Cardiac muscle cell (in vitro differentiated cells and primary cell): Measurements from ENCODE around the gene GRID1. TPM values are rescaled to one million over a fixed set of nuclear protein-coding genes. Genes with fewer than 3 reads are reported as not detected.
A peak's percentile ranks its signal among the peaks of the same experiment; 100 is the strongest.
"Not testable (repeated sequence)": the region's sequence is repeated elsewhere in the genome, so short reads cannot be mapped to it uniquely, and the experiment has no call there.

Source experiments
- DNase-seq, 2 donors: peaks; one replicate each; pipeline versions ENCODE4 v3.0.0 to v3.0.0-alpha.2; 2010 to 2017; ENCODE audit warnings: low read depth in 1 of 2, low spot score in 1 of 2
- H3K27ac ChIP-seq: fragments of 200-600 bp; sonication (generic); 2 replicates; pipeline ENCODE4 v1.5.1; 2016
- H3K27me3 ChIP-seq: fragments of 200-600 bp; sonication (generic); 2 replicates; pipeline ENCODE4 v1.6.0; 2016; ENCODE audit warnings: control low read depth
- H3K36me3 ChIP-seq: fragments of 200-600 bp; sonication (generic); 2 replicates; pipeline ENCODE4 v1.5.1; 2016; ENCODE audit warnings: control low read depth
- H3K4me1 ChIP-seq: fragments of 200-600 bp; sonication (generic); 2 replicates; pipeline ENCODE4 v1.8.1; 2017; ENCODE audit warnings: low read depth, mild to moderate bottlenecking, mixed run types
- H3K4me3 ChIP-seq: fragments of 200-600 bp; sonication (generic); 2 replicates; pipeline ENCODE4 v1.5.1; 2016; ENCODE audit warnings: mild to moderate bottlenecking
- H3K9me3 ChIP-seq: fragments of 200-600 bp; sonication (generic); 2 replicates; pipeline ENCODE4 v1.5.1; 2017; ENCODE audit warnings: low read depth, mild to moderate bottlenecking, control low read depth
- polyA plus RNA-seq: library from polyadenylated mRNA; unstranded; fragments of >200 nt; fragmentation: Nextera tagmentation; extraction: Ambion mirVana; gene quantifications from 2 replicates; pipeline ENCODE4 v1.2.1, GENCODE V29; 2016
- total RNA-seq: library from RNA; depleted of rRNA; stranded (reverse); fragments of >200 nt; gene quantifications from 2 replicates; pipeline ENCODE4 v1.2.3, GENCODE V29; 2016
- TF ChIP-seq, protein P1 (sequence below): IDR thresholded peaks from 2 replicates; pipeline ENCODE4 v1.5.1; 2012; ENCODE audit warnings: low read depth, mild to moderate bottlenecking, low read length

GRID1 gene
- total and polyA plus RNA-seq, 2 experiments from 2014 or later, result 1.5 to 1.6 TPM

DNA sequence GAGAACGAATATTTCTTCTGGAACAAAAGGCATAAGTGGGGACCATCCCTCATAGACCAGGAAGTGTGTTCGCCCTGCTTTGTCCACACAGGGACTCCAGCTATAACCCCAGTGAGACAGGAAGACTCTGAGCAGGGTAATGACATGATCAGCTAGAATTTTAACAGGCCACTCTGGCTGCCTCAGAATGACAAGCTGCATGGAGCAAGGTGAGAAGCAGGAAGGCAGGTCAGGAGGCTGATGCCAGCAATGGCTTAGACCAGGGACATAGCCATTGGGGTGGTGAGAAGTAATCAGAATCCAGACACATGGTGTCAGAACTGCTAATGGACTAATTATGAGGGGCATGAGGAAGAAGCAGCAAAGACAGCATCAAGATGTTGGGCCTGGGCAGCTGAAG, 264.6 kb downstream of the GRID1 start:
- Histone ChIP-seq H3K9me3 (no peaks in the 10 kb centered on the region), H3K4me1 (no peaks in the 10 kb centered on the region), H3K27me3 (no peaks in the 10 kb centered on the region), H3K27ac (no peak overlapping the region), H3K4me3 (no peak overlapping the region), H3K36me3 (no peaks in the 10 kb centered on the region)
- TF ChIP-seq, protein P1, sequence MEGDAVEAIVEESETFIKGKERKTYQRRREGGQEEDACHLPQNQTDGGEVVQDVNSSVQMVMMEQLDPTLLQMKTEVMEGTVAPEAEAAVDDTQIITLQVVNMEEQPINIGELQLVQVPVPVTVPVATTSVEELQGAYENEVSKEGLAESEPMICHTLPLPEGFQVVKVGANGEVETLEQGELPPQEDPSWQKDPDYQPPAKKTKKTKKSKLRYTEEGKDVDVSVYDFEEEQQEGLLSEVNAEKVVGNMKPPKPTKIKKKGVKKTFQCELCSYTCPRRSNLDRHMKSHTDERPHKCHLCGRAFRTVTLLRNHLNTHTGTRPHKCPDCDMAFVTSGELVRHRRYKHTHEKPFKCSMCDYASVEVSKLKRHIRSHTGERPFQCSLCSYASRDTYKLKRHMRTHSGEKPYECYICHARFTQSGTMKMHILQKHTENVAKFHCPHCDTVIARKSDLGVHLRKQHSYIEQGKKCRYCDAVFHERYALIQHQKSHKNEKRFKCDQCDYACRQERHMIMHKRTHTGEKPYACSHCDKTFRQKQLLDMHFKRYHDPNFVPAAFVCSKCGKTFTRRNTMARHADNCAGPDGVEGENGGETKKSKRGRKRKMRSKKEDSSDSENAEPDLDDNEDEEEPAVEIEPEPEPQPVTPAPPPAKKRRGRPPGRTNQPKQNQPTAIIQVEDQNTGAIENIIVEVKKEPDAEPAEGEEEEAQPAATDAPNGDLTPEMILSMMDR, result no peak
- no peak for DNase-seq

DNA sequence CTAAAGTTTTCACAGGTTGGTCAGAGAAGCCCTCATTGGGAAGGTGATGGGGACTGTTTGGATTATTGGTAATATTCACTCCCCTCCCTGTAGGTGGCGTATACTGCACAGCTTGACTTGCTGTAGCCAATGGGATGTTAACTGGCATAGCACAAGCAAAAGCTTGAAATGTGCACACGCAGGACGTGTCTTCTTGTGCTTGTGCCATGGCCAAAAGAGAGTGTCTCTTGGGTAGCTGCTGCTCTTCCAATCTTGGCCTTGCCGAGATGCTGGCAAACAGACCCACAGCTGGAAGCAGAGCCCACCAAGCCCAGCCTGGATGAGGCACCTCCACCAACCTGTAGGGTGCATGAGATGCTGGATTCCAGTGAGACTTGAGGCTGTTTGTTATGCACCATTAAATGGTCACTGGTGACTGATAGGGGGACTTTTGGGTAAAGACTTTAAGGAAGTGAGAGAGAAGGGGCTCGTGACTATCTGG, 266.0 kb downstream of the GRID1 start:
- Histone ChIP-seq H3K27me3 (no peaks in the 10 kb centered on the region), H3K4me3 (no peak overlapping the region), H3K9me3 (no peaks in the 10 kb centered on the region), H3K27ac (no peak overlapping the region), H3K4me1 (no peaks in the 10 kb centered on the region), H3K36me3 (no peaks in the 10 kb centered on the region)
- TF ChIP-seq, protein P1, result peak; percentile 45
- DNase-seq, result peak; percentile 18 to 42

DNA sequence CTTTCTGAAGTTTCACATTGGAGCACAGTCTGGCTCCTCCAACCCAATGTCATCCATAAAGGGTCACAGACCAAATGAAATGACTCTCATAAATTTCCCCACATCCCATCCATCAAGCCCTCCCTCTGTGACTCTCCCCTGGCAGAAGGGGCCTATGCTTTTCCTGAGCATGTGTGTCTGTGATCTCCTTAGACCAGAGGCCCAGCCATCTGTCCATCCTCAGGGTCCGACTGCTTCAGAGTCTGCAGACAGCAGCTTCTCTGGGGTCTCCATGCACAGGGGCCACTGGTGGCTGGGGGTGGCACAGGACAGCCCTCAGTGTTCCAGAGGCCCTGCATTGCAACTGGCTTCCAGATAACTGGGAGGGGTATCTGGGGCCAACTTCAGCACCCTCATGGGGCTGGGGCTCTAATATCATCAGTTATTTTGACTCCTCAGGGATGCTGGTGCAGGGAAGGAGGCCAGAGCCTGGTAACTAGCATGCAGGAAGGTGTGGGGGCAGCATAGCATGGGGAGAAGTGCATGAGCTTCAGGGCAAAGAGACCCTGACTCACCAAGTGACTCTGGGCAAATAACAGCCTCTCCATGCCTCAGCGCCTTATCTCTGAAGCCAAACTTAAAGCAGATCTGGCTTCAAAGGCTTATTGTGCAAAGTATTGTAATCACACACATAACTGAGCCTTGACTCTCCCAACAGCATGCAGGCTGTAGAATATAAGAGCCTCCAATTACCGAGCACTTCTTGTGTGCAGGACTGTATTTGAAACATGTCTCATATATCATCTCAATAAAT, 266.9 kb downstream of the GRID1 start:
- Histone ChIP-seq H3K4me3 (no peak overlapping the region), H3K4me1 (no peaks in the 10 kb centered on the region), H3K27me3 (no peaks in the 10 kb centered on the region), H3K9me3 (no peaks in the 10 kb centered on the region), H3K36me3 (no peaks in the 10 kb centered on the region), H3K27ac (no peak overlapping the region)
- no peak for DNase-seq
- TF ChIP-seq, protein P1, result no peak

DNA sequence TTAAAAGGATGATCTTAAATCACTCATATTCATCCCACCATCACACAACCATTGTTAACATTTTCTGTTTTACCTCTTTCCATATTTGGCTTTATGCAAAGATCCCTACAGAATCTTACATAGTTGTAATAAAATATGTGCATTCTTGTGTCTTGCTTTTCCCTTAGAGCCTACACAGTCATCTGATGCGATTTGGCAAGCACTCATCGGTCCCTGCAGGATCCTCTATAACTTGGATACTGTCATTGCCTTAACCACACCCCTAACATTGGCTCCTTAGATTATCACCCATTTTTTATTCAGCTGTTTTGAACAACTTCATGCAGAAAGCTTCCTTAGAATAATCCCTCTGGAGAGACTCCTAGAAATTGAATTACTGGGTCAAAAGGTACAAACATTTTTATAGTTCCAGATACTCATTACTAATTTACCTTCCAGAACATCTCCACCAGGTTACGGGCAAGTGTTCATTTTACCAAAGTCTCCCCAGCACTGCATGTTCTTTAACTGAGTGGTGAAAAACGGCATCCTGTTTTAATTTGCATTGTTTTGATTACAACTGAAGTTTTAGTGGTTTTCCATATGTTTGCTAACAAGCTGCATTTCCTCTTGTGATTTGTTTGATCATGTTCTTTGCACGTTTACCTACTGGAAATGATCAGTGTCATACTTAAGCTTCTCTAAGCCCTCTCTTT, 268.3 kb downstream of the GRID1 start:
- H3K27me3 ChIP-seq, result no peaks in the 10 kb centered on the region
- H3K9me3 ChIP-seq, result no peaks in the 10 kb centered on the region
- H3K4me1 ChIP-seq, result no peaks in the 10 kb centered on the region
- H3K27ac ChIP-seq, result no peak overlapping the region
- no peak for DNase-seq
- no peak overlapping the region for H3K4me3 ChIP-seq
- TF ChIP-seq, protein P1, result no peak
- H3K36me3 ChIP-seq, result no peaks in the 10 kb centered on the region

DNA sequence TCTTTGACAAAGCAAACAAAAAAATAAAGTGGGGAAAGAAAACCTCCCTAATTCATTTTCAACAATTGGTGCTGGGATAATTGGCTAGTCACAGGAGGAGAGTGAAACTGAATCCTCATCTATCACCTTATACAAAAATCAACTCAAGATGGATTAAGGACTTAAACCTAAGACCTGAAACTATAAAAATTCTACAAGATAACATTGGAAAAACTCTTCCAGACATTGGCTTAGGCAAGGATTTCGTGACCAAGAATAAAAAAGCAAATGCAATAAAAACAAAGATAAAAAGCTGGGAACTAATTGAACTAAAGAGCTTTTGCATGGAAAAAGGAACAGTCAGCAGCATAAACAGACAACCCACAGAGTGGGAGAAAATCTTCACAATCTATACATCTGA, 271.5 kb downstream of the GRID1 start:
- DNase-seq, result not testable (repeated sequence)

DNA sequence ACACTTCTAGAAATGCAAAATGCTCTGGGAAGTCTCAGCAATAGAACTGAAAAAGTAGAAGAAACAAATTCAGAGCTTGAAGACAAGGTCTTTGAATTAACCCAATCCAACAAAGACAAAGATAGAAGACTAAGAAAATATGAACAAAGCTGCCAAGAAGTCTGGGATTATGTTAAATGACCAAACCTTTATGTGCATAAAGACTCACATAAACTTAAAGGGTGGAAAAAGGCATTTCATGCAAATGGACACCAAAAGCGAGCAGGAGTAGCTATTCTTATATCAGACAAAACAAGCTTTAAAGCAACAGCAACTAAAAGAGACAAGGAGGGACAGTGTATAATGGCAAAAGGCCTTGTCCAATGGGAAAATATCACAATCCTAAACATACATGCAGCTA, 274.3 kb downstream of the GRID1 start:
- not testable (repeated sequence) for H3K4me1 ChIP-seq, H3K9me3 ChIP-seq, H3K27ac ChIP-seq, DNase-seq, H3K27me3 ChIP-seq, H3K36me3 ChIP-seq, H3K4me3 ChIP-seq

More for the DNA sequence above, 271.5 kb downstream of the GRID1 start:
- H3K4me3 ChIP-seq, H3K27ac ChIP-seq, H3K36me3 ChIP-seq, H3K4me1 ChIP-seq, H3K27me3 ChIP-seq, H3K9me3 ChIP-seq: not testable (repeated sequence)
